ENCODE results near the gene PANX2. TPM values are rescaled to one million over a fixed set of nuclear protein-coding genes. Genes with fewer than 3 reads are reported as not detected.
"Not testable (repeated sequence)": the region's sequence is repeated elsewhere in the genome, so short reads cannot be mapped to it uniquely, and the experiment has no call there.

The PANX2 gene
- total RNA-seq, 1 donor from 2014 or later: 0.37 TPM

DNA sequence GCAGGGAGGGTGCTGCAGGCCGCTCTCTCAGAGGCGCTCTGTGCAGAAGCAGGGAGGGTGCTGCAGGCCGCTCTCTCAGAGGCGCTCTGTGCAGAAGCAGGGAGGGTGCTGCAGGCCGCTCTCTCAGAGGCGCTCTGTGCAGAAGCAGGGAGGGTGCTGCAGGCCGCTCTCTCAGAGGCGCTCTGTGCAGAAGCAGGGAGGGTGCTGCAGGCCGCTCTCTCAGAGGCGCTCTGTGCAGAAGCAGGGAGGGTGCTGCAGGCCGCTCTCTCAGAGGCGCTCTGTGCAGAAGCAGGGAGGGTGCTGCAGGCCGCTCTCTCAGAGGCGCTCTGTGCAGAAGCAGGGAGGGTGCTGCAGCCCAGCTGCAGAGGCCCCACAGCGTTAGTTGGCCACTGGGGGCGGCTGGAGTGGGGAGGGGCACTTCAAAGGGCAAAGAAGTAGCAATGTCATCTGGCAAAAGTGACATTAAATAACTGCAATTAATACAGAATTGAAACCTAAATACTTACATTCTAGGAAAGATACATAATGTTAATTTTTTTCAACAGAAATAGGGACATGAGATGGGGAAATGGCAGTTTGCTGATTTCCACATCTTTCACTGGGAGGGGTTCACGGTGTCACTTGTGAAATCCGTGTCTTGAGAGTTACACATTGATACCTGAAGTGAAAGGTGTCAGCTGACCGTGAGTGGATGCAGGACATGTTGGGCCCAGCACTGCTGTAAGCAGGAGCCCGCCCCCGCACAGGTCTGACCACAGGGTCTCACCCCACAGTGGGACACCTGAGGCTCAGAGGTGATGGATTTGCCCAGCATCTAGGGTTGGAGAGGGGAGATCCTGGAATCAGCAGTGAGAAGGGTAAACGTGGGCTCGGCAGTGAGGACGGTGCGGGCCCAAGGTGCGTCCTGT lies 23.0 kb upstream of the PANX2 start:
- intact Hi-C loops (cut with micrococcal nuclease): loop anchor here (2.0 to 5.0 kb wide), 4 partner anchors 53 to 543 kb away; partner anchors contain the start of genes DENND6B and SELENOO

DNA sequence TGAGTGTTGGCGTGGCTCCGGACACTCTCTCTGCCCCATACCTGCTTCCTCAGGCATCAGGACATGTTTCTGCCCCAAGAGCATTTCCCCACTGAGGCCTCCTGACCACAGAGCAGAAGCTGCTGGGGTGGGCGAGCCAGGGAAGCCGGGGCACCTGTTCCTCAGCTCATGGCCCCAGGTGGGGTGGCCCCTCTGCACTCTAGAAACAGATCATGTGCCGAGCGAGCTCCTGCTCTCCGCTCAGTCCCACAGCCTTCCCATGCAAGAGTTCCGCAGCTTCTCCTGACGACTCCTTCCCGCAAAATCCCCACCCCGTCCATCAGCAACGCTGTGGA lies 22.4 kb upstream of the PANX2 start:
- intact Hi-C loops (cut with micrococcal nuclease): loop anchor here (2.0 to 5.0 kb wide), 4 partner anchors 53 to 543 kb away; partner anchors contain the start of genes DENND6B and SELENOO

DNA sequence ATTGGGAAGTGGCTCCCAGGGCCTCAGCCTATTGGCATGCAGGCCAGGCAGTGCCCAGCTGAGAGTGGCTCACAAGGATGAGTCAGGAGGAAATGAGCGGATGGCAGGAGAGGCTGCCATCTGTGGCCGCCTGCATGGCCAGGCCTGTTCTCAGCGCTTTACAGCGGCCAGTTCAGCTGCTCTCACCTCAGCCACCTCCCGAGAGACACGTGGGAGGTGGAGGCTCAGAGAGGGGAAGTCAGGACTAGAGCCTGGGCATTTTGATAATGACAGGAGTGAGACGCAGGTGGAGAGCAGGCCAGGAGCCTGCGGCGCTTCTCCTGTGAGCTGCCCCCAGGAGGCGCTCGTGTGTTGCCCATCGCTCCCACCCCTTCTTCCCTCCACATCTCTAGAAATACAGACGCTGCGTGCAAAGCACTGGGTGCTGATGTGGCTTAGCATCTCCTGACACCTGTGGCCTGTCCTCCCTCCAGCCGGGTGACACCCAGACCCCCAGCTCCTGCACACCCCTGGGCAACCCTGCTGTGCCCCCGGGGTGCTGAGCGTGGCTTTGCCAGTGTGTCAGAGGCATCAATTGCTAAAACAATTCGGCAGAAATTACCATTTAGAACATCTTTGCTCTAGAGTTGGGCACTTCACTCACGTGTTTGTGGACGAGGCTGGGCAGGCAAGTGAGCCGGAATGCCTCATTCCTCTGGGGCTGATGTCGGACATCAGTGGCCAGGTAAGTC lies 21.4 kb upstream of the PANX2 start:
- intact Hi-C loops (cut with micrococcal nuclease): loop anchor here (1.0 to 5.0 kb wide), 7 partner anchors 41 to 542 kb away; partner anchors contain the start of genes DENND6B and SELENOO

DNA sequence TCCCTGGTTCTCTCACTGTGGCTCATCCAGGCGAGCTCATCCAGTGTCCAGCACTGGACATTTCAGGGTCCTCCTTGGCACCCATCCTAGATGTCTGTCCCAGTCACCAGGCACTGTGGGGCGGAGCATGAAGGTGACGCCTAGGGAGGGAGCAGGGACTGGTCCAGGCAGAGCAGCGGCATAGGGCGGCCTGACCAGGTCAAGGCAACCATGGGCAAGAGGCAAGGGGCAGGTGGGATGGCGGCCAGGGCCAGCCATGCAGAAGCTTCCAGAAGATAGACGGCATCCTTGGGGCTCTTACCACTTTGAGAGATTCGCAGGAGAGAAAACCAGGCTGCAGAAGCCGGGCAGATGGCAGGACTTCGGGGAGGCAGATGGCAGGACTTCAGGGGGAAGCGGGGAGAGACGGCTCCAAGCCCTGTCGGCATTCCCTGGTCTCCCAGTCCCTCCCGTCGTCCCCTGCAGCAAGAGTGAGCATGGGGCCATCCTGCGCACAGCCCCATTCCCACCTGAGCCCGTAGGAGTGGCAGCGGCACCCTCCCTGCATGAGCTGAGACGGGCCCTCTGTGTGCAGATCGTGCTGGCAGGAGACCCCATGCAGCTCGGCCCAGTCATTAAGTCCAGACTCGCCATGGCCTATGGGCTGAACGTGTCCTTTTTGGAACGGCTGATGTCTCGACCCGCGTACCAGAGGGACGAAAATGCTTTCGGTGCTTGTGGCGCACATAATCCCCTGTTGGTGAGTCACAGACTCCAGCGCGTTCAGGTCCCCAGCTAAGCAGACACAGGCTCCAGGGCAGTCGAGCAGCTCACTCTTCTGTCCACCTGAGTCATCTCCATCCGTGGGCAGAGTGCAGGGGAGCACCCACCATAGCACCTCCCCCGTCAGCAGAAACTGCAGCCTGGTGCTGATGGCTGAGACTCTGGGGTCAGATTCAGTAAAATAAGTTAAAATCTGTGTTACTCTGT lies 20.1 kb upstream of the PANX2 start:
- intact Hi-C loops (cut with micrococcal nuclease): no loop called here

DNA sequence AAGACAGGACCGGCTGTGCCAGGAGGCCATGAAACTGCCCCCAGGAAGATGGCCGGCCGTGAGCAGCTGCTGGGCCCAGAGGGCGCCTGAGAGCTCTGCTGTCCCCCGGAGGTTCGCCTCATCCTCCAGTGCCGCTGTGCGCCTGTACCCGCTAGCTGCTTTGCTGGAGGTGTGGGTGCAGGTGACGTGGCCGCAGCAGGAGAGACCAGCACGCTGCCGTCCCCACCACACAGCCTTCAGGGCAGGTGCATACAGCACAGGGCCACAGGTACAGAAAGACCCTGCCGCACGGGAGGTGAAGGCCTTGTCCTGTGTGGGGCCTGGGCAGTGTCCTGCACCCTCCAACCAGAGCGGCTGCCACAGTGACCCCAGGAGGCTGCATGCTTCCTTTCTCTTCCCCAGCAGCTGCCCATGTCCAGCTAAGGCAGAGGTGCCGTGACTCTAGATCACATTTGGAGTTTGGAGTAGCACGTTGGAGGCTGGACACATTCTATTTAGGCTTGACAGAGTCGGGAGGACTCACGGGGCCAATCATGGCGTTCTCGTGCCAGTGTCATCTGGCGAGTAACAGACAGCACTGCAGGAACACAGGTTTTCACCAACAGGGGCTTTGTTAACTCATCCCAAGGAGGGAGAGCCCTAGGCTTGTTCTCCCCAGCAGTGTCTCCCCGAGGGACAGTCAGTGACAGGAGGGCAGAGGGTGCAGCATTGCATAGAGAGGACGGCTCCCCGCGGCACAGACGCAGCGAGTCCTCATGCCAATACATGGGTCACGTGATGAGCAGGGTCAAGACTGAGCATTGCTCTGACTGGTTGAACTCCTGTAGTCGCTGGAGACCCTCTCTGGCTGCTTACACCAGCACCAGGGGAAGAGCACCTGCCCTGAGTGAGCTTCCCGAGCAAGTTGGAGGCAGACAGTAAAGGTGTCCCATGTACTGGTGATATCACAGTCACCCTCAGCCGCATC lies 18.7 kb upstream of the PANX2 start:
- intact Hi-C loops (cut with micrococcal nuclease): no loop called here

DNA sequence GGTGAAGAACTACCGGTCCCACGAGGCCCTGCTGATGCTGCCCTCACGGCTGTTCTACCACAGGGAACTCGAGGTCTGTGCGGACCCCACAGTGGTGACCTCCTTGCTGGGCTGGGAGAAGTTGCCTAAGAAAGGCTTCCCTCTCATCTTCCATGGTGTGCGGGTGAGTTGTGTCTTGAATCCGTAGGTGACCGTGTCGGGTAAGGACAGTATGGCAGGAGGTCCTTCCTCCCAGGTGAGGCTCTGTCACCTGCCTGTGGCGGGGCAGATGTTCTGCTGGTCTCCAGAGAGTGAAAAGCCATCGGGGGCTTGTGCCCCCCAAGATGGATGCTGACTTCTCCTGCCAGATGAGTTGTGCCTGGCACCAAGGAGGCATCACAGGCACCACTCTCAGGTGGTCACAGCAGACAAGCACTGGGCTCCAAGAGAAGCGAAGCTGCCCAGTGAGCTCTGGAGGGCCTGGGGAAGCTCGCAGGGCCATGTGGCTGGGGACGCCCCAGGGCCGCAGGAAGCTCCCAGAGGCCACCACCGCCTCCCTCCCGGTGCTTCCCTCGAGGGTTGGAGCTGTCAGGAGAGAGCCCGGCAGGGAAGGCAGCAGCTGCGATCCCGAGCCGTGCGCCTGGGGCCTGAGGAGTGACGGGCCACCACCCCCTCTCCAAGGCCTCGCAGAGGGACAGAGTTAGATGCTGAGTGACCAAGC lies 17.3 kb upstream of the PANX2 start:
- intact Hi-C loops (cut with micrococcal nuclease): no loop called here

DNA sequence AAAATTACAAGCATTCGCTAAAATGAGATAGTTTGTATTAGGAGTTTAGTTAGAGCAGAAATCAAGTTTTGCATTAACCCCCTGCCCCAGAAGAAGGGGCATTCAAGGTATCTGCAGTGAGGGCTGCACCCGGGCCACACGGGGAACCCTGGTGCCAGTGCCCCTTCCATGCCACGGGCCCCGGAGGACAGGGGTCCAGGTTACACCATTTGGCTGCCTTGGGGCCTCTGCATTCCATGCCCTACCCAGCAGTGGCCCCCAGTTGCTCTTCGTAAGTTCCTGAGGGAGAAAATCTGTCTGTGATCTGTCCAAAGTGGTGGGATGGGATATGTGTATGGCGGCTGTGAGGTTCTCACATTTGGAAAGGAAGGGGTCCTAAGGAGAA lies 16.8 kb upstream of the PANX2 start:
- intact Hi-C loops (cut with micrococcal nuclease): no loop called here

DNA sequence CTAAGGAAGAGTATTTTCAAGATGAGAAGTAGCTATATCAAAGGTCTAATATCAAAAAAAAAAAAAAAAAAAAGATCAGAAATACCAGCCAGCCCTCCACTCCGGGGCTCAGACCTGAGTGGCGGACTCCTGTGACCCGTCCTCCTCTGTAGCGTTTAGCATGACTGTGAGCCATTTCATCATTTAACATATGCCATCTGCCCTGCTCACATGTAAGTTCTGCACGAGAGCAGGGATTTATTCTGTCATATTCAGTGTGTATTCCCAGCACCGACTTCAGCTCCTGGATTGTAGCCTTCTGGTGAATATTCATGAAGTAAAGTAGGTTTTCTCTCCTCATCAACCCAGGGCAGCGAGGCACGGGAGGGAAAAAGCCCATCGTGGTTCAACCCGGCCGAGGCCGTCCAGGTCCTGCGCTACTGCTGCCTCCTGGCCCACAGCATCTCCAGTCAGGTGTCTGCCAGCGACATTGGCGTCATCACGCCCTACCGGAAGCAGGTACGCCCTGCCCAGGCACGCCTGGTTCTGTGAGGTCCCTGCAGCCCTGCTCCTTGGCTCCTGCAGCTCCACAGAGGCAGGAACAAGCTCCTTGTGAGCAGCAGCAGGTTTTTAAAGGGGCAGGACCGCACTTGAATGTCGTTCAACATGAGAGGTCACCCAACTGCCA lies 12.7 kb upstream of the PANX2 start:
- intact Hi-C loops (cut with micrococcal nuclease): no loop called here

DNA sequence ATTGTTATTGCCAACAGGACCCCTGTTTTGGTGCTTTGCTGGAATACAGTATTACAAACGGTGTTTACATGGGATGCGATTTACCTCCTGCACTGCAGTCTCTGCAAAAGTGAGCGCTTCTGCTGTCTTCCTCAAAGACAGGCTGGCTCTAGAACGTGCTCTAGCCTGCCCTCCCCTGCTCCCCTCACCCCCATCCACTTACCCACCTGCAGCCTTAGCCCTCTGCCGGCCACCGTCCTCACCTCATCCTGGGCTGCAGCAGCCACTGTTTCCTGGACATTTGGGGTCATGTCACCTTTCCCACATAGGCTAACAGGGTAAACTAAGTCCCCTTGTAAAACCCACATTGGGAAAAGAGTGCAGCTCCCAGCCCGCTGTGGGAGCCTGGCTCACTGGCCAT lies 9.6 kb upstream of the PANX2 start:
- intact Hi-C loops (cut with micrococcal nuclease): no loop called here

DNA sequence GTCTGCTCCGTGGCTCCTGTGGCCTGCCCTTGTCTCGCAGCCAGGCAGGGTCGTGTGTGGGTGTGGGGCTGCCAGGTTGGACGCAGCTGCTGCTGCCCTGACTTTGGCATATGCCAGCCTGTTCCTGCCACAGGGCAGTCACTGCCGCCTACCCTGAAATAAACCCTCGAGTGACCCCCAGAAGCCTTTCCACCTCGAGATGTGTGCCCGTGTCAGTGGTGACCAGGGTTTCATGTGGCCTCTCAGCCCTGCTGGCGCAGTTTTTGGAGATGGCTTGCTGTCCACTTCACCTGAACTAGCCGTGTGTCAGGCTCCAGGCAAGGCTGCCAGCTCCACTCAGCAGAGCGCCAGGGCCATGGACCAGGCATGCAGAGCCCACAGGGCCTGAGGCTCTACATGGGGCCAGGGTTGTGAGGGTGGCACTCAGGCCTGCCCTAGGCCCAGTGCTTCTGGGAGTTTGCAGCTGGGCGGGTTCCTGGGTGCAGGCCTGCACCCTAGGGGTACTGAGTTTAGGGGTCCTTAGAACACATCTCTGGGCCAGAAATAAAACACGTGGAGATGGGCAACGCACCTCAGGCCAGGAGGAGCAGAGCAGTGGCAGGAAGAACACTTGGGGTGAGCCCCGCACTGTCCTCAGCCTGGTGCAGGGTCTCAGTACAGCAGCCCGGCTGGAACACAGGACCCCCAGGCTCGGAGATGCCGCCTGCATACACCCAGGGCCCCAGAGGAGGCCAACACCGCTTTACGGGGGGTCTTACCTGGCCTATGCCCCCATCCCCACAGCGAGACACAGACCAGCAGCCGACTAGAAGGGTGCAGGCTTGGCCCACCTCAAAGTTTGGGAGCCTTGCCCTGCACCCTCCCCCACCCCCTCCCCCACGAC lies 8.8 kb upstream of the PANX2 start:
- intact Hi-C loops (cut with micrococcal nuclease): no loop called here

DNA sequence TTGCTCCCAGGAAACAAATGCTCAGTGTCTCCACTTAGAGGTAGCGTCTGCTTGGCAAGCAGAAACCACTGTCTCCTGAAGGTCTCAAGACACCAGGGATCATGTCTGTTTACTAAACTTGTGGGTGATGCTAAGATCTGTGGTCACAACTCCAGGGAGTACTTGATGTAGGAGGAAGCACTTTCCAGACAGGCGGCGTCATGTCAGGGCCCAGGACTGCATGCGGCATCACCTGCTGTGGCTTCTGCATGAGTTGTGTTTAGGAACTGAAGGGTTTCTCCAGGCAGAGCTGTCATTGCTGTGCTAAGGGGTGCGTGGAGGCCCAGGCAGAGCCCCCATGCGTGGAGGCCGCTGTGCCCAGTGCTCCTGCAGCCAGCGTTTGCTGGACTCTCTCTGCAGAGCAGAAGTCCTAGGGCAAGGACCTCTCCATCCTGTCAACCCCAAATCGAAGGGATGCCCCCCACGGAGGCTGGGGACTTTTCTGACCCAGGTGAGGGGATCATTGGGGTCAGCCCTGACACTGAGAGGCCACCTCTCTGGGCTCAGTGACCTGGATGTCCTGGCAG lies 8.1 kb upstream of the PANX2 start:
- intact Hi-C loops (cut with micrococcal nuclease): no loop called here

DNA sequence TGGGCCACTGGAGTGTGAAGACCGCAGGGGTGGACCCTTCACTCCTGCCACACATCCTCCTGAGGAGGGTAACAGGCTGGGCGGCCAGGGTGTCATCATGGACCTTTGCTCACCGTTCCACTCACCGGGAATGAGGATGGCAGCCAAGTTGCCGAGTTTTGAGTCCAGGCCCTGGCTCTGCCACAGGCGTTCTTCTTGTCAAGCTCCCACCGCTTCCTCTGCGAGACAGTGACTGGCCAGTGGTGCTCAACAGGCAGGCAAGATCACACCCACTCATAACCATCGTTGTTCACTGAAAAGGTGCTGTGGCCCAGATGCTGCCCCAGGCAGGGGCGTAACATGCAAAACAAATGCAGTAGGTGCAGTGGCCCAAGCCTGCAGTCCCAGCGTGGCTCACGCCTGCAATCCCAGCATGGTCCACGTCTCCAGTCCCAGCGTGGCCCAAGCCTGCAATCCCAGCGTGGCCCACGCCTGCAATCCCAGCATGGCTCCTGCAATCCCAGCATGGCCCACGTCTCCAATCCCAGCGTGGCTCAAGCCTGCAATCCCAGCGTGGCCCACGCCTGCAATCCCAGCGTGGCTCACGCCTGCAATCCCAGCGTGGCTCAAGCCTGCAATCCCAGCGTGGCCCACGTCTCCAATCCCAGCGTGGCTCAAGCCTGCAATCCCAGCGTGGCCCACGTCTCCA lies 5.0 kb upstream of the PANX2 start:
- intact Hi-C loops (cut with micrococcal nuclease): no loop called here

DNA sequence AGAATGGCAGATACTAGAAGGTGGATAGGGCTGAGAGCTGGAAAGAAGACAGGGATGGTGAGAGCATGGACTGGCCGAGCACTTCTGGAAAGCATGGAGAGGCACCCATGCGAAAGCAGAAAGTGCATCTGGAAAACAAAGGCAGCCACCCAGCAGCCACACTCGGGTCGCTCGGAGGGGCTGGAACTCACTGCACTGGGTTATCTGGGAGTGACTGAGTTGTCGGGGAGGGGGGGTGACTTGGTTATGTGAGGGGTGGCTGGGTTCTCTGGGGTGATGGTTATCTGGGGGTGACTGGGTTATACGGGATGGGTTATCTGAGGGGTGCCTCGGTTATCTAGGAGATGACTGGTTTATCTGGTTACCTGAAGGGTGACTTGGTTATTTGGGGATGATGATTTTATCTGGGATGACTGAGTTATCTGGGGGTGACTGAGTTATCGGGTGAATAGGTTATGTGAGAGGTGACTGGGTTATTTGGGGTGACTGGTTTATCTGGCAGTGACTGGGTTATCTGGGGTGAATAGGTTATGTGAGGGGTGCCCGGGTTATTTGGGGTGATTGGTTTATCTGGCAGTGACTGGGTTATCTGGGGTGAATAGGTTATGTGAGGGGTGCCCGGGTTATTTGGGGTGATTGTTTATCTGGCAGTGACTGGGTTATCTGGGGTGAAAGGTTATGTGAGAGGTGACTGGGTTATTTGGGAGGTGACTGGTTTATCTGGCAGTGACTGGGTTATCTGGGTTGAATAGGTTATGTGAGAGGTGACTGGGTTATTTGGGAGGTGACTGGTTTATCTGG lies 2.6 kb upstream of the PANX2 start:
- intact Hi-C loops (cut with micrococcal nuclease): no loop called here

DNA sequence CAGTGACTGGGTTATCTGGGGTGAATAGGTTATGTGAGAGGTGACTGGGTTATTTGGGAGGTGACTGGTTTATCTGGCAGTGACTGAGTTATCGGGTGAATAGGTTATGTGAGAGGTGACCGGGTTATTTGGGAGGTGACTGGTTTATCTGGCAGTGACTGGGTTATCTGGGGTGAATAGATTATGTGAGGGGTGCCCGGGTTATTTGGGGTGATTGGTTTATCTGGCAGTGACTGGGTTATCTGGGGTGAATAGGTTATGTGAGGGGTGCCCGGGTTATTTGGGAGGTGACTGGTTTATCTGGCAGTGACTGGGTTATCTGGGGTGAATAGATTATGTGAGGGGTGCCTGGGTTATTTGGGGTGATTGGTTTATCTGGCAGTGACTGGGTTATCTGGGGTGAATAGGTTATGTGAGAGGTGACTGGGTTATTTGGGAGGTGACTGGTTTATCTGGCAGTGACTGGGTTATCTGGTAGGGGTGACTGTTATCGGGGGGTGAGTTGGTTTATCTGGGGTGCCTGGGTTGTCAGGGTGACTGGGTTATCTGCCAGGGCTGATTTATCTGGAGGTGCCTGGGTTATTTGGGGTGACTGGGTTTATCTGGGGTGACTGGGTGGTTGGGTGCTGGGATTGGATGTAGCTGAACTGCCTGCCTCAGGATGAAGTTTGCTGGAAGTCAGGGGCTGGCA lies 1.9 kb upstream of the PANX2 start:
- intact Hi-C loops (cut with micrococcal nuclease): not testable (repeated sequence)

DNA sequence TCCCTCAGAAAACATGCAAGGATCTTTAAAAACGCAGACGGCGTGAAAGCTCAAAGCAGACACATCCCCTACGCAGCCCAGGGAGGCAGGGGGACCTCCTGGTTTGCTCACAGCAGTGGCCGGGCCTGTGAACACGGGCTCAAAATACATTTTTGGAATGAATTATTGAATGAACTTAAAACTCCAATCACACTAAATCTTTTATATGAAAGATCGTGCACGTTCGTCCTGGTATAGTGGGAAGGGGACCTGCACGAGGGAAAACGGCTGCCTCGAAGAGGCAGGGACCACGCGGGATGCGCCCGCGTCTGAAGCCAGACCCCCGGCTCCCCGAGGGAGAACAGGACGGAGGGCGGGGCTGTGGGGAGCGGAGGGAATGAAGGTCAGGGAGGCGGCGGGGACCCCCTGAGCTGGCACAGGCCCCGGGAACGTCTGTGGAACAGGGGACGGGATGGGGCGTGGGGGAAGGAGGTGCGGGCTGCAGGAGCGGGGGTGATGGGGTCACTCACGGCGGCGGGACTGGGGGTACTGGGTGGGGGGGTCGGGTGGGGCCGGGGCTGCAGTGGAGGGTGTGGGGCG lies 1.3 kb upstream of the PANX2 start:
- intact Hi-C loops (cut with micrococcal nuclease): no loop called here
